Astrocyte (in vitro differentiated cells and primary cell): ENCODE results near the gene ACSL6.

Source experiments
- EZH2 ChIP-seq: IDR thresholded peaks from 2 replicates; pipeline ENCODE4 v1.6.1; 2012; ENCODE audit warnings: mild to moderate bottlenecking, low read length, inconsistent platforms; ENCODE audit not compliant: insufficient read depth
- TF ChIP-seq, protein P1 (sequence below): IDR thresholded peaks from 2 replicates; pipeline ENCODE4 v1.5.1; 2011; ENCODE audit warnings: low read depth, mild to moderate bottlenecking, inconsistent platforms, low read length, moderate library complexity; ENCODE audit not compliant: insufficient read depth

DNA sequence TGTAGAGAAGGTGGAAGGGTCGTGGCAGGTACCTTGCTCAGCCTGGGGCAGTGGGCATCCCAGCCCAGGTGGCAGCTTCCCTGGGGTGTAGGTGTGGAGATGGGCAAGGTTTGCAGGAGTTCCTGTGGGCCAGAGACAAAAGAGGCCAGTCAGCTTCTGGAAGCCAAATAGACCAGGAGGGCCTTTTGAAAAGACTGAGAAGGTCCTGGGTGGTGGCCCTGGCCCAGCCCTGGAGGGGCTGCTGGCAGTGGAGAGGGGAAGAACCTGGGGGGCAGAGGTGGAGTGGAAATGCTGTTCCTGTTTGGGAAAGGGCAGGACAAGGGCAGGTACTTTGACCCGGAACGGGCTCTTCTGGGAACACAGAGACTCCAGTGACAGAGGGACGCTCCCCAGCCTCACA, 42.0 kb upstream of the ACSL6 start:
- TF ChIP-seq, protein P1, sequence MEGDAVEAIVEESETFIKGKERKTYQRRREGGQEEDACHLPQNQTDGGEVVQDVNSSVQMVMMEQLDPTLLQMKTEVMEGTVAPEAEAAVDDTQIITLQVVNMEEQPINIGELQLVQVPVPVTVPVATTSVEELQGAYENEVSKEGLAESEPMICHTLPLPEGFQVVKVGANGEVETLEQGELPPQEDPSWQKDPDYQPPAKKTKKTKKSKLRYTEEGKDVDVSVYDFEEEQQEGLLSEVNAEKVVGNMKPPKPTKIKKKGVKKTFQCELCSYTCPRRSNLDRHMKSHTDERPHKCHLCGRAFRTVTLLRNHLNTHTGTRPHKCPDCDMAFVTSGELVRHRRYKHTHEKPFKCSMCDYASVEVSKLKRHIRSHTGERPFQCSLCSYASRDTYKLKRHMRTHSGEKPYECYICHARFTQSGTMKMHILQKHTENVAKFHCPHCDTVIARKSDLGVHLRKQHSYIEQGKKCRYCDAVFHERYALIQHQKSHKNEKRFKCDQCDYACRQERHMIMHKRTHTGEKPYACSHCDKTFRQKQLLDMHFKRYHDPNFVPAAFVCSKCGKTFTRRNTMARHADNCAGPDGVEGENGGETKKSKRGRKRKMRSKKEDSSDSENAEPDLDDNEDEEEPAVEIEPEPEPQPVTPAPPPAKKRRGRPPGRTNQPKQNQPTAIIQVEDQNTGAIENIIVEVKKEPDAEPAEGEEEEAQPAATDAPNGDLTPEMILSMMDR = no peak
- TF ChIP-seq EZH2 = no peak
